ENCODE data around the gene LRMDA. TPM values are rescaled to one million over a fixed set of nuclear protein-coding genes. Genes with fewer than 3 reads are reported as not detected.

LRMDA gene
- total RNA-seq, 3 donors from 2014 or later (not counting 1 experiment from before 2014, with no cell fraction given): 1.4 to 2.4 (median 2.1) TPM

DNA sequence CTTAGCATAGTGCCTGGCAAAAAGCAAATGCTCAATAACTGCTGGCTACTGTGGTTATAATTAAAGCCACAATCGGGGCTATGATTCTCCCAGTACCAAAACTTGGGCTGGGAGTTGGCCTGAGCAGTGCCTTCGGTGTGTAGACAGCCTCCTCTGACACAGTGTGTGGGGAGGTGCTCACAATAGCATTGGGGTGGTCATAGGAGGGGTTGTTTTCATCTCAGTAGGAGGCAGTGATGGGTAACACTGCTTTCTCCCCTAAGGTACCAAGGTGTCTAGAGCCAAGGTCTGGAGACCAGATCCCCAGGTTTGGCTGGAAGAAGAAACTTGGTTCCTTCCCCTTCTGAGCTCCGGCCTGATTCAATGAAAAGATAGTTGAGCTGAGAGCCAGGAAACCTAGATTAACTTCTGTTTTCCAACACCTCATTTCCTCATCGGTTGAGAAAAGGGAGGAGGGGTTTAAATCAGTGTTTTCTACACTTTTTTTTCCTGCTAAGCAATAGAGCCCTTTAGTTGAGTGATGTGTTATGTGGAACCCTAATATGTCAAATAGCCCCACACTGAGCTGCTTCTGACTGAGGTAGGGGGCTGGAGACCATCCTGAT lies 68.2 kb downstream of the LRMDA start:
- Mint-ChIP-seq H3K4me3 (no peak overlapping the region), H3K9me3 (no peaks in the 10 kb centered on the region), H3K27me3 (ENCODE audit: low read depth in 2 of 2) (peaks cover 0 to under 1% of the 10 kb centered on the region in 2 donors), H3K4me1 (no peaks in the 10 kb centered on the region), H3K27ac (no peak overlapping the region), H3K36me3 (no peaks in the 10 kb centered on the region)
- 77% methylated on average over 2 of the region's 4 CpGs for WGBS (ENCODE audit: insufficient coverage)
- no peaks in the 10 kb centered on the region for H3K27me3 ChIP-seq (ENCODE audit: control insufficient read depth, insufficient read depth, low read length)
- no peak for DNase-seq
- intact Hi-C loops (cut with micrococcal nuclease): no loop called here
- no peaks in the 10 kb centered on the region for H3K4me1 ChIP-seq (ENCODE audit: control insufficient read depth, insufficient read depth, low read length)
- no peaks in the 10 kb centered on the region for H3K36me3 ChIP-seq (ENCODE audit: control insufficient read depth, insufficient read depth, low read length)
- no peak overlapping the region for H3K27ac ChIP-seq (ENCODE audit: low read length)
- TF ChIP-seq, protein P1, sequence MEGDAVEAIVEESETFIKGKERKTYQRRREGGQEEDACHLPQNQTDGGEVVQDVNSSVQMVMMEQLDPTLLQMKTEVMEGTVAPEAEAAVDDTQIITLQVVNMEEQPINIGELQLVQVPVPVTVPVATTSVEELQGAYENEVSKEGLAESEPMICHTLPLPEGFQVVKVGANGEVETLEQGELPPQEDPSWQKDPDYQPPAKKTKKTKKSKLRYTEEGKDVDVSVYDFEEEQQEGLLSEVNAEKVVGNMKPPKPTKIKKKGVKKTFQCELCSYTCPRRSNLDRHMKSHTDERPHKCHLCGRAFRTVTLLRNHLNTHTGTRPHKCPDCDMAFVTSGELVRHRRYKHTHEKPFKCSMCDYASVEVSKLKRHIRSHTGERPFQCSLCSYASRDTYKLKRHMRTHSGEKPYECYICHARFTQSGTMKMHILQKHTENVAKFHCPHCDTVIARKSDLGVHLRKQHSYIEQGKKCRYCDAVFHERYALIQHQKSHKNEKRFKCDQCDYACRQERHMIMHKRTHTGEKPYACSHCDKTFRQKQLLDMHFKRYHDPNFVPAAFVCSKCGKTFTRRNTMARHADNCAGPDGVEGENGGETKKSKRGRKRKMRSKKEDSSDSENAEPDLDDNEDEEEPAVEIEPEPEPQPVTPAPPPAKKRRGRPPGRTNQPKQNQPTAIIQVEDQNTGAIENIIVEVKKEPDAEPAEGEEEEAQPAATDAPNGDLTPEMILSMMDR (IDR thresholded peaks at IDR 0.05): no peak
- H3K9me3 ChIP-seq (ENCODE audit: control insufficient read depth, insufficient read depth, low read length): no peaks in the 10 kb centered on the region
- no peak for ATAC-seq
- no peak overlapping the region for H3K4me3 ChIP-seq (ENCODE audit: low read length)

DNA sequence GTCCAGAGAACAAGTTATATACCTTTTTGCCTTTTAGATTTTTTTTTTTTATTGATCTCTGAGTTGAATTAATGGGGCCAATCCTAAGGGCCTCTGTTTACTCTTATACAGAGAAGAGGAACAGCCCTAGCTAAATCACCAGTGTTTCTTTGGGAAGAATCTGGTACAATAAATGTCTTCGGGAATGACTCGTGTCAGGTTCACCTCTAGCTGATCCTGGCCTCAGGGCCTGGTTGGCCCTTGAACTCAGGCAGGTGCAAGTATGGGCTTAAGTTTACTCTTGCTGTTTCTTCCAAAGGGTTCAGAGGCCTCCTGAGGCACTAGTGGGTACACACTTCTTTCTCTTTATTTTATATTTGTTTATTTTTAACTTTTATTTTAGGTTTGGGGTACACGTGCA lies 71.0 kb downstream of the LRMDA start:
- DNase-seq (no peak), ATAC-seq (no peak)
- TF ChIP-seq, protein P1 (IDR thresholded peaks at IDR 0.05): no peak
- Mint-ChIP-seq H3K9me3 (no peaks in the 10 kb centered on the region), H3K27ac (no peak overlapping the region), H3K27me3 (ENCODE audit: low read depth in 2 of 2) (peaks cover 0 to 2% of the 10 kb centered on the region in 2 donors), H3K4me1 (no peaks in the 10 kb centered on the region), H3K36me3 (no peaks in the 10 kb centered on the region), H3K4me3 (no peak overlapping the region)
- Histone ChIP-seq H3K9me3 (ENCODE audit: control insufficient read depth, insufficient read depth, low read length) (no peaks in the 10 kb centered on the region), H3K36me3 (ENCODE audit: control insufficient read depth, insufficient read depth, low read length) (no peaks in the 10 kb centered on the region), H3K27me3 (ENCODE audit: control insufficient read depth, insufficient read depth, low read length) (no peaks in the 10 kb centered on the region), H3K4me3 (ENCODE audit: low read length) (no peak overlapping the region), H3K4me1 (ENCODE audit: control insufficient read depth, insufficient read depth, low read length) (no peaks in the 10 kb centered on the region), H3K27ac (ENCODE audit: low read length) (no peak overlapping the region)
- intact Hi-C loops (cut with micrococcal nuclease): no loop called here
- WGBS (ENCODE audit: insufficient coverage): 92% methylated on average over 3 of the region's 3 CpGs

DNA sequence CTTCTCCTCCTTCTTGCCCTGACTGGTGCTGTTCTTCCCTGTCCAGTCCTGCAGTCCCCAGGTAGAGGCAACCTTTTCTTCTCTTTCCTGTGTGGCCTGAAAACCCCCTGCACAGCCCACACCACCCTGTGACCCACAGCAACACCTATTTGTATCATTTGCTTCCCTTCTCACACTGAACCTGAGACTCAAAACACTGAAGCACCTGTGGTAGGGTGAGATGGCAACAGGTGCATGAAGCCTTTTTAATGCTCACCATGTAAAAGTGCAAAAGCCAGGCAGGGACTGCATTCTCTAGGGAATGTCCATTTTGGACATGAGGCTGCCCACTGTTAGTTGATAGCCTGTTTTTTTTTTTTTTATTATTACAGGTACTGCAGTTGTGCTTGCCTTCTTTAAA lies 71.4 kb downstream of the LRMDA start:
- no peak overlapping the region for H3K4me3 Mint-ChIP-seq
- DNase-seq: no peak
- intact Hi-C loops (cut with micrococcal nuclease): no loop called here
- H3K4me1 Mint-ChIP-seq: no peaks in the 10 kb centered on the region
- Histone ChIP-seq H3K4me1 (ENCODE audit: control insufficient read depth, insufficient read depth, low read length) (no peaks in the 10 kb centered on the region), H3K27me3 (ENCODE audit: control insufficient read depth, insufficient read depth, low read length) (no peaks in the 10 kb centered on the region), H3K36me3 (ENCODE audit: control insufficient read depth, insufficient read depth, low read length) (no peaks in the 10 kb centered on the region), H3K4me3 (ENCODE audit: low read length) (no peak overlapping the region), H3K27ac (ENCODE audit: low read length) (no peak overlapping the region), H3K9me3 (ENCODE audit: control insufficient read depth, insufficient read depth, low read length) (no peaks in the 10 kb centered on the region)
- no peak overlapping the region for H3K27ac Mint-ChIP-seq
- no peak for ATAC-seq
- TF ChIP-seq, protein P1 (IDR thresholded peaks at IDR 0.05): no peak
- H3K36me3 Mint-ChIP-seq: no peaks in the 10 kb centered on the region
- H3K27me3 Mint-ChIP-seq (ENCODE audit: low read depth in 2 of 2): peaks cover 0 to 2% of the 10 kb centered on the region in 2 donors
- no peaks in the 10 kb centered on the region for H3K9me3 Mint-ChIP-seq

DNA sequence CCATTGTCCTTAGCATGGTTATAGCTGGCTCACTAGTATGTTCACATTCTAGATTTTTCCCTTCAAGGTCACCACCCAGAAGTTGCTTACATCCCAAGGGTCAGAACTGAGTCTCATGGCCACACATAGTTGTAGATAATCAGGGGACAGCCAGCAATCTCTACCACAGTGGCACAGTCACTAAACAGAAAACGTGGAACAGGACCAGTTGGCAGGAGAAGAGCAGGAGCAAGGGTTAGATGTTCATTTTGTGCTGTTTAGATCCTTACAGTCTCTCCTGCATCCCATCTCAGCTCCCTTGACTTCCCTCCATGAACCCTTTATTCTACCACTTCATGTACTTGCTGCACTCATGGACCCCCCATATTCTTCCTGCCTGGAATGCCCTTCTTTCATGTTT lies 73.9 kb downstream of the LRMDA start:
- WGBS (ENCODE audit: insufficient coverage): 67% methylated on average over 1 of the region's 1 CpG
- H3K36me3 Mint-ChIP-seq: no peaks in the 10 kb centered on the region
- ATAC-seq (no peak), DNase-seq (no peak)
- no peak overlapping the region for H3K27ac ChIP-seq (ENCODE audit: low read length)
- no peaks in the 10 kb centered on the region for H3K27me3 ChIP-seq (ENCODE audit: control insufficient read depth, insufficient read depth, low read length)
- peaks cover 4% of the 10 kb centered on the region in 2 donors for H3K27me3 Mint-ChIP-seq (ENCODE audit: low read depth in 2 of 2)
- no peak overlapping the region for H3K4me3 Mint-ChIP-seq
- H3K36me3 ChIP-seq (ENCODE audit: control insufficient read depth, insufficient read depth, low read length): no peaks in the 10 kb centered on the region
- no peaks in the 10 kb centered on the region for H3K9me3 ChIP-seq (ENCODE audit: control insufficient read depth, insufficient read depth, low read length)
- H3K4me3 ChIP-seq (ENCODE audit: low read length): no peak overlapping the region
- intact Hi-C loops (cut with micrococcal nuclease): no loop called here
- peaks cover 0 to 4% of the 10 kb centered on the region in 2 donors for H3K4me1 Mint-ChIP-seq
- no peak overlapping the region for H3K27ac Mint-ChIP-seq
- TF ChIP-seq, protein P1 (IDR thresholded peaks at IDR 0.05): no peak
- no peaks in the 10 kb centered on the region for H3K9me3 Mint-ChIP-seq
- no peaks in the 10 kb centered on the region for H3K4me1 ChIP-seq (ENCODE audit: control insufficient read depth, insufficient read depth, low read length)

Data from natural killer cell (primary cell).